ENCODE measurements around the gene ELAVL1.

- TF ChIP-seq CTCF (IDR thresholded peaks at IDR 0.05) = no peak
- TF ChIP-seq POLR2A (IDR thresholded peaks at IDR 0.05) = no peak
Measured at GRCh38 chr19:8052464-8052859, 47.0 kb upstream of the ELAVL1 start, which contains the start of gene CCL25.
